ENCODE results near the gene SDS.

- TF ChIP-seq CTCF (IDR thresholded peaks at IDR 0.05): no peak
- no peak for TF ChIP-seq EZH2 (IDR thresholded peaks at IDR 0.05; ENCODE audit: borderline replicate concordance, insufficient read depth, low read depth, low read length, poor library complexity, severe bottlenecking)
Measured at GRCh38 chr12:113369391-113369985, 34.2 kb downstream of the SDS start.

All from B cell (primary cell).